Esophagus muscularis mucosa (tissue), 4 donors: Measurements from ENCODE around the gene PEX10. TPM values are rescaled to one million over a fixed set of nuclear protein-coding genes. Genes with fewer than 3 reads are reported as not detected.

ENCODE experiments used
- DNase-seq: peaks from one replicate; pipeline ENCODE4 v3.0.0-alpha.2; 2017; ENCODE audit errors: extremely low spot score
- H3K27ac ChIP-seq, 4 donors: fragments of 200-600 bp; sonication (generic); replicated peaks in 1 of 4; 1 replicate in 3 of 4; 2 replicates in 1 of 4; pipeline ENCODE4 v1.5.1; 2016 to 2019; ENCODE audit warnings: mild to moderate bottlenecking in 1 of 4
- H3K27me3 ChIP-seq, 4 donors: fragments of 200-600 bp; sonication (generic); one replicate each; pipeline versions ENCODE4 v1.5.1 to v1.6.0; 2016 to 2019
- H3K36me3 ChIP-seq, 4 donors: fragments of 200-600 bp; sonication (generic); one replicate each; pipeline ENCODE4 v1.5.1; 2016 to 2019
- H3K4me1 ChIP-seq, 4 donors: fragments of 200-600 bp; sonication (generic); one replicate each; pipeline ENCODE4 v1.5.1; 2016 to 2019
- H3K4me3 ChIP-seq, 4 donors: fragments of 200-600 bp; sonication (generic); 1 replicate in 2 of 4; 2 replicates in 2 of 4; pipeline ENCODE4 v1.5.1; 2016 to 2019; ENCODE audit warnings: mild to moderate bottlenecking in 4 of 4, moderate library complexity in 1 of 4
- H3K9me3 ChIP-seq, 4 donors: fragments of 200-600 bp; sonication (generic); 1 replicate in 3 of 4; 2 replicates in 1 of 4; pipeline ENCODE4 v1.5.1; 2016 to 2019
- EP300 ChIP-seq: sonication (generic); formaldehyde crosslinking; IDR thresholded peaks from one replicate; pipeline ENCODE4 v1.6.1; 2017; ENCODE audit warnings: antibody characterized with exemption
- POLR2A ChIP-seq: fragments of 450-650 bp; IDR thresholded peaks from one replicate; pipeline ENCODE4 v1.6.1; 2017; ENCODE audit warnings: antibody characterized with exemption, moderate library complexity, mild to moderate bottlenecking, low read depth
- POLR2AphosphoS5 ChIP-seq, 2 donors: sonication (generic); formaldehyde crosslinking; IDR thresholded peaks; one replicate each; pipeline ENCODE4 v1.6.1; 2017; ENCODE audit warnings: antibody characterized with exemption in 2 of 2
- WGBS: methylation state at CpG from one replicate; pipeline ENCODE4 v1.1.5; 2018; 5-methylcytosine and 5-hydroxymethylcytosine counted together
- intact Hi-C: fragments of 100-400 bp; cut with DNase I; formaldehyde crosslinking; loops from one replicate; pipeline ENCODE4 v1.15.1; 2023
- total RNA-seq, 4 donors: library from RNA; depleted of rRNA; stranded (reverse); fragments of >200 nt; gene quantifications; one replicate each; pipeline versions ENCODE4 v1.1.0 to v1.2.1, GENCODE V29; 2016
- TF ChIP-seq, protein P1 (sequence below), 3 experiments: fragments of 200-600 bp in 2 of 3; fragments of 450-650 bp in 1 of 3; sonication (generic) in 2 of 3; IDR thresholded peaks; one replicate each; pipeline ENCODE4 v1.5.1; 2017 to 2019; ENCODE audit warnings: antibody characterized with exemption in 3 of 3, mild to moderate bottlenecking in 2 of 3, moderate library complexity in 1 of 3

PEX10 gene
- total RNA-seq, 4 donors from 2014 or later = 14.2 to 27.1 (median 20.3) TPM

DNA sequence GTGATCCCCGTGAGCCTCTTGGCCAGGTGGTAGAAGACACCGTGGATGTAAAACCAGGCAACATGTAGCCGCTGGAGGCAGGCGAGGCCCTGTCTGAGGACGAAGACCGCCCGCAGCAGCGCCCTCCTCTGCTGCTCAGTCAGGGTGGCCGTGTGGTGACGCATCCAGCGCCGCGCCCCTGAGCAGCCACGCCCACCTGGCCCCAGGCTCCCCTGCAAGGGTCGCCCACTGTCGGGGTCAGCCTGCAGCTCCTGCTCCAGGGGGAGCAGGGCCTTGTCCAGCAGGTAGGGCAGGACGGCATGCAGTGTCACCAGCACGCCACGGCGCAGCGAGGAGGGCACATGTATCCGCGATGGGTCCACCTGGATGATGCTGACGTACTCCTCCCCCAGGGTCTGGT, 3.9 kb downstream of the PEX10 start:
- Histone ChIP-seq H3K36me3 (peaks cover 24 to 68% (median 58%) of the 10 kb centered on the region in 4 donors), H3K27ac (no peak overlapping the region)
- intact Hi-C loops = no loop called here

DNA sequence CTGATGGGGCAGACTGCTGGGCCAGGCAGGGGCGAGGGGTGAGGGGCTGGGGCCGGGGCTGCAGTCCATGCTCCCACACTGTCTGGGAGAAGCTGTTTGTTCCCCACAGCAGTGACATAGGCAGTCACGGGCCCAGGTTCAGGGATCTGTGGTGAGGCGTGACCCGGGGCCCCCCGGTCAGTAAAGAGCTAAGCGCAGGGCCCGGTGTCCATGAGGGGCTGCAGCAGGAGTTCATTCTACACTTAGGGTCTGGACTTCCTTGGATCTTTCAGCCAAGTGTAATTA, 4.4 kb downstream of the PEX10 start:
- no peak overlapping the region for H3K4me3 ChIP-seq
- 83% methylated on average over 7 of the region's 8 CpGs for WGBS
- intact Hi-C loops = no loop called here
- no peak for DNase-seq
- H3K9me3 ChIP-seq = no peaks in the 10 kb centered on the region
- peaks cover 27 to 73% (median 63%) of the 10 kb centered on the region in 4 donors for H3K36me3 ChIP-seq
- TF ChIP-seq, protein P1, sequence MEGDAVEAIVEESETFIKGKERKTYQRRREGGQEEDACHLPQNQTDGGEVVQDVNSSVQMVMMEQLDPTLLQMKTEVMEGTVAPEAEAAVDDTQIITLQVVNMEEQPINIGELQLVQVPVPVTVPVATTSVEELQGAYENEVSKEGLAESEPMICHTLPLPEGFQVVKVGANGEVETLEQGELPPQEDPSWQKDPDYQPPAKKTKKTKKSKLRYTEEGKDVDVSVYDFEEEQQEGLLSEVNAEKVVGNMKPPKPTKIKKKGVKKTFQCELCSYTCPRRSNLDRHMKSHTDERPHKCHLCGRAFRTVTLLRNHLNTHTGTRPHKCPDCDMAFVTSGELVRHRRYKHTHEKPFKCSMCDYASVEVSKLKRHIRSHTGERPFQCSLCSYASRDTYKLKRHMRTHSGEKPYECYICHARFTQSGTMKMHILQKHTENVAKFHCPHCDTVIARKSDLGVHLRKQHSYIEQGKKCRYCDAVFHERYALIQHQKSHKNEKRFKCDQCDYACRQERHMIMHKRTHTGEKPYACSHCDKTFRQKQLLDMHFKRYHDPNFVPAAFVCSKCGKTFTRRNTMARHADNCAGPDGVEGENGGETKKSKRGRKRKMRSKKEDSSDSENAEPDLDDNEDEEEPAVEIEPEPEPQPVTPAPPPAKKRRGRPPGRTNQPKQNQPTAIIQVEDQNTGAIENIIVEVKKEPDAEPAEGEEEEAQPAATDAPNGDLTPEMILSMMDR (IDR thresholded peaks at IDR 0.05) = no peak
- TF ChIP-seq POLR2A (no peak), POLR2AphosphoS5 (IDR thresholded peaks at IDR 0.05) (no peak)
- H3K4me1 ChIP-seq = peaks cover 9 to 19% (median 12%) of the 10 kb centered on the region in 4 donors
- no peak overlapping the region for H3K27ac ChIP-seq
- H3K27me3 ChIP-seq = no peaks in the 10 kb centered on the region

More for the DNA sequence above, 3.9 kb downstream of the PEX10 start:
- 90% methylated on average over 2 of the region's 24 CpGs for WGBS
- DNase-seq = no peak
- H3K9me3 ChIP-seq = no peaks in the 10 kb centered on the region
- peaks cover 14 to 24% (median 17%) of the 10 kb centered on the region in 4 donors for H3K4me1 ChIP-seq
- H3K4me3 ChIP-seq = no peak overlapping the region
- H3K27me3 ChIP-seq = no peaks in the 10 kb centered on the region
- TF ChIP-seq POLR2A = no peak
- TF ChIP-seq POLR2AphosphoS5 (IDR thresholded peaks at IDR 0.05) = no peak
- TF ChIP-seq, protein P1 (IDR thresholded peaks at IDR 0.05) = no peak
- TF ChIP-seq EP300 = no peak

DNA sequence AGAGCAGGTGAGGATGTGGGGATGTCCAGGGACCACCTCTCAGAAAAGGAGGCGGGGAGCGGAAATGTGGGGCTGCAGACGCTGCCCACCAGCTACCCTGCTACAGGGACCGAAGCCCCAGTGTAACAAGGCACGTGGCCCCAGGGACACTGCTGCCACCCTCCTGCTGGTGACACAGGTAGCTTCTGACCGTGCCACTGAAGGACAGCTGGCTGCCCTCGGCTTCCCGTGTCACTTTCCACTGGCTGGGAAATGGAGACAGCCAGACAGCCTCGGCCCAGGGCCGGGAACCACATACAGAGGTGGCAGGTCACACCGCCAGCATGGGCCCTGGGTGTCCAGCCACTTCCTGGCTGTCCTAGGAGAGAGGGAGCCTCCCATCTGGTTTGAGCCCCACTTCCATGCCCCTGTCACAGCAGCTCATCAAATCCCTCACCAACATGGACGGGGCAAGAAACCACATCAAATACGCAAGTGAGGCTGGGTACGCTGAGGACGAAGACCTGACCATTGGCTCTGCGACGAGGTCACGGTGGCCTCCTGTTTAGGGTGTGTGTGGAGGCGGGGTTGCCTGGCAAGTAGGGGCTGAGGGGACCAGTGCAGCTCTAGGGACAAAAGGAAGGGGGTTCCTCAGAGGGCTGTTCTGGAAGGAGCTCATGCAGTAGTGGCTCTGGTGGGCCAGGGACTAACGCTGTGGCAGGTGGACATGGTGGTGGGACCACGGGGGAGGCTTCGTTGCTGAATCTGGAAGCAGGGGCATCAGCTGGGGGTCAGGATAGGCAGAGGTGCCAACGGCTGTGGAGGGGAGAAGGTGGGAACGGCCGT, 5.0 kb downstream of the PEX10 start:
- 72% methylated on average over 18 of the region's 25 CpGs for WGBS
- TF ChIP-seq EP300 = no peak
- TF ChIP-seq POLR2AphosphoS5 (IDR thresholded peaks at IDR 0.05) = no peak
- TF ChIP-seq, protein P1 (IDR thresholded peaks at IDR 0.05) = no peak
- no peak for TF ChIP-seq POLR2A
- Histone ChIP-seq H3K4me1 (peaks cover 8 to 17% (median 10%) of the 10 kb centered on the region in 4 donors), H3K27ac (no peak overlapping the region), H3K9me3 (no peaks in the 10 kb centered on the region), H3K27me3 (no peaks in the 10 kb centered on the region), H3K36me3 (peaks cover 33 to 79% (median 69%) of the 10 kb centered on the region in 4 donors), H3K4me3 (no peak overlapping the region)
- no peak for DNase-seq
- intact Hi-C loops = no loop called here

DNA sequence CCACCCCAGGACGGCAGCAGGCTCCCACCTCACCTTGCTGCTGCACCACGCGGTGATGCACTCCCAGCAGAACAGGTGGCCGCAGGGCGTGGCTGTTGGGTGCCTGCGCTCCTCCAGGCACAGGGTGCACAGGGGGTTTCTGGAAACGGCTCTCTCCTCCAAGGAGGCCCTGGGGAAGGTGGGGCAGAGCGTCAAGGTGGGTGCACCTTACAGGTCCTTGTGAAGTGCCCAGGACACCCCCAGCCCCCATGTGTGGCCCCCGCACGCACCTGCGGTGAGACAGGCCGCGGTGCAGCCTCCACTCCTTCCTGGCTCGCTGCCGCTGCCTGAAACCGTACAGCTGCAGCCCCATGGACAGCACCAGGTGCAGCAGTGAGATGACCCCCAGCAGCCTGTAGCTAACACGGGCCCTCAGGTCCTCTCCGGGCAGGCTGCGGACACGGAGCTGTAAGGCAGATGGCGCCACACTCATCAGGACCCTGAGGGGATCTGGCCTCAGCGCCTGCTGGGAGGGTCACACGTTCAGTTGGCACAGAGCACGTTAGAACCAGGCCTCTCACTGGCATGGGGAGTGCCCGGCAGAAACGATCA, 5.8 kb downstream of the PEX10 start:
- H3K4me1 ChIP-seq = peaks cover 3 to 10% (median 4%) of the 10 kb centered on the region in 4 donors
- 64% methylated on average over 14 of the region's 26 CpGs for WGBS
- H3K9me3 ChIP-seq = no peaks in the 10 kb centered on the region
- TF ChIP-seq, protein P1 (IDR thresholded peaks at IDR 0.05) = no peak
- TF ChIP-seq POLR2AphosphoS5 (IDR thresholded peaks at IDR 0.05) (no peak), POLR2A (no peak), EP300 (no peak)
- no peaks in the 10 kb centered on the region for H3K27me3 ChIP-seq
- H3K36me3 ChIP-seq = peaks cover 40 to 87% (median 77%) of the 10 kb centered on the region in 4 donors
- DNase-seq = no peak
- H3K4me3 ChIP-seq = no peak overlapping the region
- H3K27ac ChIP-seq = no peak overlapping the region
- intact Hi-C loops = no loop called here
